Muscle layer of colon (tissue), 2 donors: ENCODE results near the gene GPBAR1.

Source experiments
- H3K27ac ChIP-seq: one replicate; pipeline ENCODE4 v1.7.0; 2013; ENCODE audit warnings: low read depth, mild to moderate bottlenecking, low read length, moderate library complexity
- H3K27me3 ChIP-seq, 2 donors: one replicate each; pipeline ENCODE4 v1.7.0; 2013; ENCODE audit warnings: low read length in 2 of 2, mild to moderate bottlenecking in 2 of 2; ENCODE audit not compliant: insufficient read depth in 2 of 2, control insufficient read depth in 1 of 2
- H3K36me3 ChIP-seq: one replicate; pipeline ENCODE4 v1.7.0; 2013; ENCODE audit warnings: mild to moderate bottlenecking, low read length; ENCODE audit not compliant: insufficient read depth
- H3K4me1 ChIP-seq: one replicate; pipeline ENCODE4 v1.7.0; 2013; ENCODE audit warnings: mild to moderate bottlenecking, low read length; ENCODE audit not compliant: insufficient read depth
- H3K4me3 ChIP-seq, 2 donors: one replicate each; pipeline ENCODE4 v1.7.0; 2013; ENCODE audit warnings: low read length in 2 of 2, low read depth in 1 of 2, mild to moderate bottlenecking in 1 of 2, moderate library complexity in 1 of 2
- H3K9ac ChIP-seq: one replicate; pipeline ENCODE4 v1.7.0; 2013; ENCODE audit warnings: low read length
- H3K9me3 ChIP-seq: one replicate; pipeline ENCODE4 v1.7.0; 2013; ENCODE audit warnings: mild to moderate bottlenecking, low read length
- donor health status: abdominal sarcoma.
- donor health status: Adenocarcinoma of cecum.

The GPBAR1 gene

DNA sequence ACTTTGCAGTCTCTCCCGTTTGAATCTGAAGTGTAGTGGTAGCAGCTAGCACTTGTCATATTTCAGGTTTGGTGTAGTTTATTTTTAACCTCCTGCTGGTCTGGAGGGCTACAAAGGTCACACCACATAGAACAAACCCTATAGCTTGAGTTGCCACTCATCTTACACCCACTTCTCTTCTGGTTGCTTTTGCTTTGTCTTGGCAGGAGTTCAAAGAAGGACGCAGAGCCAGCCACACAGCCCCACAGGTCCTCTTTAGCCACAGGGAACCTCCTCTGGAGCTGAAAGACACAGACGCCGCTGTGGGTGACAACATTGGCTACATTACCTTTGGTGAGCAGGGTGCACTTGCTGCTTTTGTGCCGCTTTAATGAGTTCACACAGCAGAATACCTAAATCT is 15.6 kb upstream of the GPBAR1 start:
- H3K36me3 ChIP-seq: peaks cover 89% of the 10 kb centered on the region
- H3K27ac ChIP-seq: no peak overlapping the region
- no peaks in the 10 kb centered on the region for H3K9me3 ChIP-seq
- H3K4me1 ChIP-seq: peaks cover 18% of the 10 kb centered on the region
- no peak overlapping the region for H3K4me3 ChIP-seq
- no peak overlapping the region for H3K9ac ChIP-seq
- H3K27me3 ChIP-seq: no peaks in the 10 kb centered on the region

DNA sequence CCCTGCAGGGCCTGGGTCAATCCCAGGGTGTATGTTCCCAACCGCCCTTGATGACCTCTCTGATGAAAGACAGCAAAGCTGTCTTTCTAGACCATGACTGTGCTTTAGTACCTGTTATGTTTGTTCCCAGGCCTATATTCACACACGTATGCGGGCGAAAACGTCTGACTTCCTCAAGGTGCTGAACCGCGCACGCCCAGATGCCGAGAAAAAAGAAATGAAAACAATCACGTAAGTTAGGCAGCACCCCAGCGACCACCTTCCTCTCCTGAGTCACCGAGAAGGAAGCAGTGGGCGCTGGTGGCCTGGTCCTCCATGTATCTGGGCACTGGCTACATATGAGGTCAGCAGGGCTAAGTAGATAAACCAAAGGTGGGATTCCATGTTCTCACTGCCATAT is 11.1 kb upstream of the GPBAR1 start:
- Histone ChIP-seq H3K36me3 (peaks cover 93% of the 10 kb centered on the region), H3K4me1 (peaks cover 3% of the 10 kb centered on the region), H3K27me3 (no peaks in the 10 kb centered on the region), H3K27ac (no peak overlapping the region), H3K4me3 (no peak overlapping the region), H3K9me3 (no peaks in the 10 kb centered on the region), H3K9ac (no peak overlapping the region)

DNA sequence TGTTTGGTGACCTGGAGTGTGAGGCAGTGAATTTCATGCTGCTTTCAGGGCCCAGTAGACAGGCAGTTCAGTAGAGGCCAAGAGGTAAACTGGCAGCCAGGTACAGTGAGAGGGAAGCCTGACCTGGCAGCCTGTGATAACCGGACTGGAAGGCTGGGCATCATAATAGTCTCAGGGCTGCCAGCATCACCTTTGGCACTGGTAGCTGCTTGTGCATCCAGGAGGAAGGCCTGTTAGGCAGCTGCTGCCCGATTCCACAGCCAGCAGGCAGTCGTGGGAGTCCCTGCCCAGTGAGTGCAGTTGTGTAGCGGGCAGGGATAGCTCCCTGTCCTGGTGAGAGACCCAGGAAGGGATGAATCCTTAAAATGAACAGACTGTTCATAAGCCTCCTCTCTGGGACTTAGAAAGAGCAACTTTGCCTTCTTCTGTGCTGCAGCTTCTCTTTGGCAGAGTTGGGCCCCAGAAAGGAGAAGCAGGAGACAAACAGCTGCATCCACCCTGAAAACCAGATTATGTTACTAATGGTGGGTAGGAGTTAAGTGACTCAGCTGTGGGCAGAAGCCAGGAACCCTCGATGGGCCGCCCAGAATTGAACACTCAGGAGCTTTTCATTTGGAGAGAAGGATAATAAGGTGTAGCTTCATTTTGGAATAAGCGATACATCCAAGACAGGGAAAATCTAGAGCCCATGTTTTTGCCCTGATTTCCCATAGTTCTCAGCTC is 8.1 kb upstream of the GPBAR1 start:
- peaks cover 84% of the 10 kb centered on the region for H3K36me3 ChIP-seq
- H3K27me3 ChIP-seq: no peaks in the 10 kb centered on the region
- no peak overlapping the region for H3K27ac ChIP-seq

DNA sequence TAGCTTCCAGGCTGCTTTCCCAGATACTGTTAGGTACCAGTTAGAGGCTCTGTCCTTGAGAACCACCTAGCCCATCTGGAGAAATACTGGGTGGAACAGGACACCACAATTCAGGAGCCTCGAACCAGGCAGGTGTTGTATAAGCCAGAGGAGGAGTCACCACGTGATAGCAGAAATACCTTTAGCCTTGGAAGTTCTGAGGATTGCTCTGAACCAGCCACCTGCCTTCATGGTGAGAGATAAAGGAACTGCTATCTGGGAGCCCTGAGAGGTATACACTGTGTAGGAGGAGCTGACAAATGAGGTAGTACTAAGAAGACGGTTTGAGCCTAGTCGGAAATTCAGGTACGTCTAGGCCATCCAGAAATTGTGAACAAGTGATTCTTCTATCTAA is 7.6 kb upstream of the GPBAR1 start:
- Histone ChIP-seq H3K9me3 (no peaks in the 10 kb centered on the region), H3K4me1 (peaks cover under 1% of the 10 kb centered on the region), H3K36me3 (peaks cover 79% of the 10 kb centered on the region), H3K27me3 (no peaks in the 10 kb centered on the region), H3K4me3 (no peak overlapping the region), H3K27ac (no peak overlapping the region), H3K9ac (no peak overlapping the region)

More for the DNA sequence above, 8.1 kb upstream of the GPBAR1 start:
- no peak overlapping the region for H3K4me3 ChIP-seq
- H3K9ac ChIP-seq: no peak overlapping the region
- no peaks in the 10 kb centered on the region for H3K4me1 ChIP-seq
- H3K9me3 ChIP-seq: no peaks in the 10 kb centered on the region

DNA sequence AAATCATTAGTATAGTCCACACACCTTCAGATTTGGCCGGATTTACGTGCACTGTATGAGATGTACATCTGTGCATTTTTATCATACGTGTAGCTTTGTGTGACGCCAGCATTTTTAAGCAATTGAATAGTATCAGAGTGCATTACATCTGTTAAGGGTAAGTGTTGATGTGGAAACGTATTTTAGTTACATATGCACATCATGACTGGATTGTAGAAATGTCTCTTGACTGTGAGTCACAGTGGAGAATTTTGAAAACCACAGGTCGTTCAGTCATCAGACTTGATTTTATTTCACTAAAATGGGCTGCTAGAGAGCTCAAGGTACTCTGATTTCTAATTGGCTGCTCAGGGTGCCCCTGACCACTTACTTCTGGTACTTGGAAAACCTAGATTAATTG is 5.4 kb upstream of the GPBAR1 start:
- Histone ChIP-seq H3K27ac (no peak overlapping the region), H3K4me1 (peaks cover 21% of the 10 kb centered on the region), H3K9ac (no peak overlapping the region), H3K9me3 (no peaks in the 10 kb centered on the region), H3K27me3 (no peaks in the 10 kb centered on the region), H3K36me3 (peaks cover 58% of the 10 kb centered on the region), H3K4me3 (no peak overlapping the region)

DNA sequence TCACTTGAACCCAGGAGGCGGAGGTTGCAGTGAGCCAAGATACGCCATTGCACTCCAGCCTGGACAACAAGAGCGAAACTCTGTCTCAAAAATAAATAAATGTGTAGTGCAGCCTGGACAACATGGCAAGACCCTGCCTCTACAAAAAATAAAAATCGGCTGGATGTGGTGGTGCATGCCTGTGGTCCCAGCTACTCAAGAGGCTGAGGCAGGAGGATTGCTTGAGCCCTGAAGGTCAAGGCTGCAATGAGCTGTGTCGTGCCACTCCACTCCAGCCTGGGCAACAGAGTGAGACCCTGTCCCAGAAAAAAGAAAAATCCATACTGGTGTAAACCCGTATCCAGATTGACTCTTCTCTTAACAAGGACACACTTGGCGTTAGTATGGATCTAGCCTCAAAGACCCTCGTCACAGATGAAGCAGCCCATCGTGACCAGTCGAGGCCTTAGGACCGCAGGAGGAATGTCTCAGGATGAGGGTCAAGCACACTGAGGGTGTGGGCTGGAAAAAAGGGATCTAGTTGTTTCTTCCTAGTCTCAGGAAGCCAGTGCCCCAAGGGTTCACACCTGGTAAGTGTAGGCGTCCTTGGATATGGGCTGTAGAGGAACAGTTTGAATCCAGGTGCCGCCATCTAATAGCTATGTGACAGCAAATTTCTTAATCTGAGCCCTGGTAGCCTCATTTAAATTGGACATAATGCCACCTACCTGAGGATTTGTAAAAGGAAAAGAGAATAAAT is 4.0 kb upstream of the GPBAR1 start:
- H3K4me1 ChIP-seq: peaks cover 35% of the 10 kb centered on the region
- peaks cover 45% of the 10 kb centered on the region for H3K36me3 ChIP-seq
- H3K9ac ChIP-seq: no peak overlapping the region
- H3K27ac ChIP-seq: no peak overlapping the region
- H3K27me3 ChIP-seq: no peaks in the 10 kb centered on the region
- H3K9me3 ChIP-seq: no peaks in the 10 kb centered on the region
- H3K4me3 ChIP-seq: no peak overlapping the region

DNA sequence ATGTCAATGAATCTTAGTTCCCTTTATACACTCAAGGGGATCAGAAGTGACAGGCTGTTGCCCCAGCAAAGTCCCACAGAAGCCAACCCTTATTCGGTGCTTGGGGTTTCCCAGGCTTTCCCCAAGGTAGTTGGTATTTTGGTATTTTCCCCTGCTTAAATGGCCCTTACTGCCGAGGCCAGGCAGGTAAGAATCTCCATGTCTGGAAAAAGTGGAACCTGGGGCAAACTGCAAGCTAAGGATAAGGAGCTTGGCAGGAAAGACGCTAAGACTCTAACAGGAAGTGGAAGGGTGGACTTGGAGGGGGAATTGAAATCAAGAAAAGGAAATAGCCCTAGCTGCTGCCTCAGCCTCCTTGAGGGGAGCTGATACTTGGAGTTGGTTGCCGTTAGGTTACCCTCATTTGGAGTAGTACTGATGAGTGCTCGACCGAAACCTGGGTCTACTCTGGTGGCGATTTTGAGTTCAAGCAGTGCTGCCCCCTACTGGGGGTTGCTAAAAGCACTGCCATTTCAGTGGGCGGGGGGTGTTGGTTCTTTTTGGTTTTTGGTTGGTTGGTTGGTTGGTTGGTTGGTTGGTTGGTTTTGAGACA is 3.3 kb upstream of the GPBAR1 start:
- Histone ChIP-seq H3K4me1 (peaks cover 42% of the 10 kb centered on the region), H3K36me3 (peaks cover 38% of the 10 kb centered on the region), H3K9me3 (no peaks in the 10 kb centered on the region), H3K27ac (no peak overlapping the region), H3K27me3 (no peaks in the 10 kb centered on the region), H3K4me3 (no peak overlapping the region), H3K9ac (no peak overlapping the region)

DNA sequence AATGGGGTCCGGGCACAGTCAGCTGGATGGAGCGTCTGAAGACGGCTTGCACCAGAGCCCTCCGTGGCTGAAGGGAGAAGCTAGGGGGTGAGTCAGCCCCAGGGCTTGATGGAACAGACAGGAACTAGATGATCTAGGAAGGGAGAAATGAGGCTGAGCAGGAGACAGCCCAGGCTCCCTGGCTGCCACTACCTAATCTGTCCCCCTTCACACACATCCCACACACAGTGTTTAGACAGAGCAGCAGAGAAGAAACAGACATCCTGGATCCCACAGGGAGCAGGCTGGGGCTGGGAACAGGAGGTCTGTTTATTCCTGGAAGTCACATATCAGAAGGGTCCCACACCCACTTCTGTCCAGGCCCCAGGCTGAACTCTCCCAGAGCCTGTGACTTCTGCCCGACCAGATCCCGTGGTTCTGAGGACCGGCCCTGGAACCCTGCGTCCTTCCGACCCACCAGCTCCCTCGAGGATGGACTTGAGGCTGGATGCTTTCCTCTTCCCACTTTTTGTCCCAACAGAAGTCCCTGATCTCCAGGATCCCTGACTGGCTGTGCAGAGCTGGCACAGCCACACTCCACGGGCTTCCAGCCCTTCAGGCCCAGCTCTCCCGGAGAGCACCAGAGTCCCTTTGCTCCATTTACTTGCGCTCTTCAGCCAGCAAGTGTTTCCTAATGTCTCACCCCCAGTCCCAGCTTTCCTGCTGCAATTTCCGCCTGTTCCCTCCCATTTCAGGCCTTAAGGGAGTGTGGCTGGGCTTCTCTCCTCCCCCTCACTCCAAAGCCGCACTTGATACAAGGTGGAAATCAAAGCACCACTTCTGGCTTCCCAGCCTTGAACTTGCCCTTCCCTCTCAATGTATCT is 1.5 kb upstream of the GPBAR1 start:
- Histone ChIP-seq H3K36me3 (peaks cover 28% of the 10 kb centered on the region), H3K9me3 (no peaks in the 10 kb centered on the region), H3K27me3 (no peaks in the 10 kb centered on the region), H3K4me3 (no peak overlapping the region), H3K4me1 (peaks cover 60% of the 10 kb centered on the region), H3K27ac (peak overlapping the region; percentile 90), H3K9ac (no peak overlapping the region)

DNA sequence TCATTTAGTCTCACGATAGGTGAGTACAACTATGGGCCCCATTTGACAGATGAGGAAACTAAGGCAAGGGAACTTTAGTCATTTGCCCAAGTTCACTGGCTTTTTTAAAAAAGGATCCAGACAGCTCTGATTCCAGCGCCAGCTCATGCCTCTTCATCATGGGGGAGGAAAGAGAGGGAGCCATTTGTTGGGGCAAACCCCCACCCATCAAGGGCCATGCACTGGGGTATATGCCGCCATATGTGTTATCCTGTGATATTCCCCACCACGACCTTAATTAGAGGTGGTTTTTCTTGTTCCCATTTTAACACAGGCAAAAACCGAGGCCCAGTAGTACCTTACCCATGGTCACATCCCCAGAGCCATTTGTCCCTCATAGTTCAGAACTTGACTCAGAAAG is 649 bp upstream of the GPBAR1 start:
- Histone ChIP-seq H3K36me3 (peaks cover 28% of the 10 kb centered on the region), H3K9me3 (no peaks in the 10 kb centered on the region), H3K9ac (no peak overlapping the region), H3K27me3 (no peaks in the 10 kb centered on the region), H3K27ac (peak overlapping the region; percentile 90), H3K4me3 (no peak overlapping the region), H3K4me1 (peaks cover 65% of the 10 kb centered on the region)

DNA sequence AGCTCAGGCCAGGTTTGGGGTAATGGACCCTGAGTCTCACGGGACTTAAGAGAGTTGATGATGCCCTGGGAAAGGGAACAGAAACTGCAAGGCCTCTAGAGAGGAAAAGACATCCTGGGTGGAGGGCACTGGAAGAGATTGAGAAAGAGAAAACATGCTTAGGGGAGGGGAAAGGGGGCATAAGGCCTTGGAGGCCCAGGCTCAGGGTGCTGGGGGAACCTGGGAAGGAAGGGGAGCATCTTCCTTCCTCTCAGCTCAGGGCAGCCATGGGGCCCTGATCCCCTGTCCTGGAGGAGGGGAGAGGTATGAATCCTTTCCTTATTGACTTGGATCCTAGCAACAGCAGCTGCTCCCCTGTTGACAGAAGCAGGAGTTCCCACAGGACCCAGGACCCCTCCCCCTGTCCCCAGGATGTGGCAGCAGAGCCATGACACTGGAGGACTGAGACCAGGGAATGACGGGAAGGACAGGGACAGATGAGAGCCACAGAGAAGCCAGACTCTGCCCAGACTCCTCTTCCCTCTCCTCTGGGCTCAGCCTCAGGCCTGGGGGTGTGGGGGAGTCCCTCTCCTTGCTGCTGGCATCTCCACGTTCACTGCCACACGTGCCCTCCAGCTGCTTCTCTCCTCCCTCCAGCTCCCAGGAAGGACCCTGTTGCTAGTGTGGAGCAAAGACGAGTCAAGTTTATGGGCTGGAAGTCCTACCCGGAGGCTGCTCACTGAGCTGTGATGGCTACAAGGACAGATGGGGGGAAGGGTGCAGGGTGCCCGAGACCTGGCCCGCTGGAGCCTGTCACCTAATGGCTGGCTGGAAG is 815 bp downstream of the GPBAR1 start:
- H3K27ac ChIP-seq: peak overlapping the region; percentile 90
- peaks cover 65% of the 10 kb centered on the region for H3K4me1 ChIP-seq
- H3K4me3 ChIP-seq: peak overlapping the region in 1 of 2 donors; percentile 25
- no peaks in the 10 kb centered on the region for H3K9me3 ChIP-seq
- H3K9ac ChIP-seq: no peak overlapping the region
- H3K27me3 ChIP-seq: no peaks in the 10 kb centered on the region
- H3K36me3 ChIP-seq: peaks cover 32% of the 10 kb centered on the region
